H9 (cell line): Measurements from ENCODE around the gene ANKS1B. TPM values are rescaled to one million over a fixed set of nuclear protein-coding genes. Genes with fewer than 3 reads are reported as not detected.

Source experiments
- DNase-seq: peaks from one replicate; pipeline ENCODE4 v3.0.0-alpha.2; 2017
- H2AFZ ChIP-seq: one replicate; pipeline ENCODE4 v1.6.1; 2013; ENCODE audit warnings: mild to moderate bottlenecking, low read length, control low read depth, moderate library complexity
- H2AK5ac ChIP-seq: 2 replicates; pipeline ENCODE4 v1.6.1; 2013; ENCODE audit warnings: low read length, control low read depth, mixed read lengths; ENCODE audit not compliant: insufficient read length
- H2BK120ac ChIP-seq: one replicate; pipeline ENCODE4 v1.6.1; 2013; ENCODE audit warnings: low read depth, mild to moderate bottlenecking, low read length, control low read depth, inconsistent platforms; ENCODE audit not compliant: poor library complexity, severe bottlenecking
- H2BK12ac ChIP-seq: 2 replicates; pipeline ENCODE4 v1.6.1; 2013; ENCODE audit warnings: low read length, control low read depth, mixed read lengths, low read depth; ENCODE audit not compliant: insufficient read length
- H2BK15ac ChIP-seq: 2 replicates; pipeline ENCODE4 v1.6.1; 2013; ENCODE audit warnings: low read depth, low read length, control low read depth
- H2BK20ac ChIP-seq: one replicate; pipeline ENCODE4 v1.6.1; 2013; ENCODE audit warnings: low read depth, mild to moderate bottlenecking, low read length, control low read depth, inconsistent platforms; ENCODE audit not compliant: poor library complexity, severe bottlenecking
- H2BK5ac ChIP-seq: 2 replicates; pipeline ENCODE4 v1.6.1; 2013; ENCODE audit warnings: low read length, control low read depth, mixed read lengths; ENCODE audit not compliant: insufficient read length
- H3K14ac ChIP-seq: 2 replicates; pipeline ENCODE4 v1.6.1; 2013; ENCODE audit warnings: low read length, control low read depth; ENCODE audit not compliant: insufficient read depth
- H3K18ac ChIP-seq: 2 replicates; pipeline ENCODE4 v1.6.1; 2013; ENCODE audit warnings: low read depth, mild to moderate bottlenecking, mixed read lengths, low read length, control low read depth; ENCODE audit not compliant: insufficient read length
- H3K23ac ChIP-seq: 2 replicates; pipeline ENCODE4 v1.6.1; 2013; ENCODE audit warnings: low read length, control low read depth, mixed read lengths, low read depth; ENCODE audit not compliant: insufficient read length
- H3K23me2 ChIP-seq: 2 replicates; pipeline ENCODE4 v1.6.1; 2013; ENCODE audit warnings: low read depth, mild to moderate bottlenecking, mixed read lengths, low read length, control low read depth; ENCODE audit not compliant: insufficient read length, poor library complexity, severe bottlenecking
- H3K27ac ChIP-seq: 2 replicates; pipeline ENCODE4 v1.5.1; 2013; ENCODE audit warnings: low read length, control low read depth, mixed read lengths, low read depth; ENCODE audit not compliant: insufficient read length
- H3K27me3 ChIP-seq: 2 replicates; pipeline ENCODE4 v1.6.1; 2013; ENCODE audit warnings: low read length, control low read depth, inconsistent platforms; ENCODE audit not compliant: insufficient read depth
- H3K4ac ChIP-seq: 2 replicates; pipeline ENCODE4 v1.6.1; 2013; ENCODE audit warnings: low read depth, mild to moderate bottlenecking, control low read depth, inconsistent platforms, low read length, moderate library complexity
- H3K4me1 ChIP-seq: 2 replicates; pipeline ENCODE4 v1.6.1; 2013; ENCODE audit warnings: low read length, control low read depth, inconsistent platforms; ENCODE audit not compliant: insufficient read depth
- H3K4me2 ChIP-seq: 2 replicates; pipeline ENCODE4 v1.6.1; 2013; ENCODE audit warnings: low read length, control low read depth, mixed read lengths; ENCODE audit not compliant: insufficient read length, insufficient read depth
- H3K56ac ChIP-seq: 2 replicates; pipeline ENCODE4 v1.6.1; 2013; ENCODE audit warnings: low read depth, mild to moderate bottlenecking, mixed read lengths, low read length, control low read depth; ENCODE audit not compliant: insufficient read length
- H3K79me1 ChIP-seq: 2 replicates; pipeline ENCODE4 v1.6.1; 2013; ENCODE audit warnings: low read depth, mild to moderate bottlenecking, moderate library complexity, low read length, control low read depth, inconsistent platforms; ENCODE audit not compliant: insufficient read depth, poor library complexity, severe bottlenecking
- H3K79me2 ChIP-seq: 2 replicates; pipeline ENCODE4 v1.6.1; 2013; ENCODE audit warnings: low read length, control low read depth, inconsistent platforms; ENCODE audit not compliant: insufficient read depth
- H3K9ac ChIP-seq: 2 replicates; pipeline ENCODE4 v1.6.1; 2013; ENCODE audit warnings: low read length, control low read depth, mixed read lengths; ENCODE audit not compliant: insufficient read length; ENCODE audit errors: extremely low read depth
- H3K9me3 ChIP-seq: one replicate; pipeline ENCODE4 v1.6.1; 2013; ENCODE audit warnings: low read depth, low read length, inconsistent platforms; ENCODE audit not compliant: control insufficient read depth
- H3T11ph ChIP-seq: one replicate; pipeline ENCODE4 v1.6.1; 2013; ENCODE audit warnings: mild to moderate bottlenecking, low read length, control low read depth, inconsistent platforms
- H4K20me1 ChIP-seq: one replicate; pipeline ENCODE4 v1.6.1; 2013; ENCODE audit not compliant: control insufficient read depth, insufficient read length, insufficient read depth
- H4K5ac ChIP-seq: 2 replicates; pipeline ENCODE4 v1.6.1; 2013; ENCODE audit warnings: low read depth, mild to moderate bottlenecking, mixed read lengths, low read length, control low read depth; ENCODE audit not compliant: insufficient read length
- H4K8ac ChIP-seq: replicated peaks from 2 replicates; pipeline ENCODE4 v1.6.1; 2013; ENCODE audit warnings: low read length, control low read depth, mixed read lengths, low read depth; ENCODE audit not compliant: insufficient read length
- H4K91ac ChIP-seq: 2 replicates; pipeline ENCODE4 v1.6.1; 2013; ENCODE audit warnings: low read depth, mild to moderate bottlenecking, moderate library complexity, mixed read lengths, low read length, control low read depth; ENCODE audit not compliant: insufficient read length
- H3K27ac Mint-ChIP-seq, 3 experiments: 2 replicates in 2 of 3; 3 replicates in 1 of 3; pipeline ENCODE4 v1.8.0; 2020 to 2021; ENCODE audit warnings: mixed read lengths in 3 of 3, mild to moderate bottlenecking in 1 of 3, moderate library complexity in 1 of 3
- H3K27me3 Mint-ChIP-seq: 2 replicates; pipeline ENCODE4 v1.8.0; 2021; ENCODE audit warnings: low read depth, mild to moderate bottlenecking, moderate library complexity, mixed read lengths
- H3K36me3 Mint-ChIP-seq, 3 experiments: 2 replicates in 2 of 3; 3 replicates in 1 of 3; pipeline ENCODE4 v1.8.0; 2020 to 2021; ENCODE audit warnings: low read depth in 3 of 3, mixed read lengths in 3 of 3; ENCODE audit not compliant: insufficient read depth in 1 of 3
- H3K4me1 Mint-ChIP-seq, 2 experiments: 2 replicates each; pipeline ENCODE4 v1.8.0; 2020; ENCODE audit warnings: mixed read lengths in 2 of 2
- H3K4me3 Mint-ChIP-seq, 2 experiments: 2 replicates in 1 of 2; 3 replicates in 1 of 2; pipeline ENCODE4 v1.8.0; 2020 to 2021; ENCODE audit warnings: mild to moderate bottlenecking in 2 of 2, mixed read lengths in 2 of 2, moderate library complexity in 1 of 2
- H3K9me3 Mint-ChIP-seq, 2 experiments: 2 replicates in 1 of 2; 3 replicates in 1 of 2; pipeline ENCODE4 v1.8.0; 2020; ENCODE audit warnings: mild to moderate bottlenecking in 2 of 2, mixed read lengths in 2 of 2, moderate library complexity in 1 of 2
- WGBS: extraction: QIAGEN DNeasy Blood & Tissue Kit; methylation state at CpG from one replicate; pipeline ENCODE4 v1.1.7; 2013; ENCODE audit warnings: missing lambda C conversion rate, low lambda C conversion rate, mixed read lengths; ENCODE audit not compliant: insufficient read length; ENCODE audit errors: extremely low coverage; 5-methylcytosine and 5-hydroxymethylcytosine counted together
- total RNA-seq: library from RNA; stranded (reverse); gene quantifications from 2 replicates; pipeline ENCODE4 v1.2.1, GENCODE V29; 2021
- TF ChIP-seq, protein P1 (sequence below): fragments of 200-600 bp; sonication (generic); conservative IDR thresholded peaks from 3 replicates; pipeline ENCODE4 v1.8.0; 2021; ENCODE audit warnings: antibody characterized with exemption, mild to moderate bottlenecking

The ANKS1B gene
- total RNA-seq, 1 experiment from 2014 or later = 4.1 TPM

- H2BK120ac ChIP-seq = no peak overlapping the region
- H2AK5ac ChIP-seq = no peak overlapping the region
- no peak overlapping the region for H3K4ac ChIP-seq
- no peak overlapping the region for H3K23ac ChIP-seq
- peaks cover 5 to 12% of the 10 kb centered on the region in 2 experiments; a peak in 3 of 4 replicates for H3K4me1 Mint-ChIP-seq
- H3K27ac ChIP-seq = no peak overlapping the region
- H2BK12ac ChIP-seq = no peak overlapping the region
- H3K27me3 Mint-ChIP-seq = peaks cover 8% of the 10 kb centered on the region; the same call in 1 of the 2 replicates
- H3K9ac ChIP-seq = no peak overlapping the region
- H3K4me1 ChIP-seq = no peaks in the 10 kb centered on the region
- H3K27ac Mint-ChIP-seq = no peak overlapping the region
- H3K27me3 ChIP-seq = no peaks in the 10 kb centered on the region
- no peak overlapping the region for H3T11ph ChIP-seq
- H3K23me2 ChIP-seq = no peaks in the 10 kb centered on the region
- H2AFZ ChIP-seq = no peak overlapping the region
- no peak overlapping the region for H4K91ac ChIP-seq
- H2BK20ac ChIP-seq = no peak overlapping the region
- no peak overlapping the region for H2BK5ac ChIP-seq
- H4K5ac ChIP-seq = no peak overlapping the region
- H3K56ac ChIP-seq = no peak overlapping the region
- H3K79me1 ChIP-seq = no peaks in the 10 kb centered on the region
- no peaks in the 10 kb centered on the region for H4K20me1 ChIP-seq
- H4K8ac ChIP-seq = no peak overlapping the region
- no peak for DNase-seq
- TF ChIP-seq, protein P1, sequence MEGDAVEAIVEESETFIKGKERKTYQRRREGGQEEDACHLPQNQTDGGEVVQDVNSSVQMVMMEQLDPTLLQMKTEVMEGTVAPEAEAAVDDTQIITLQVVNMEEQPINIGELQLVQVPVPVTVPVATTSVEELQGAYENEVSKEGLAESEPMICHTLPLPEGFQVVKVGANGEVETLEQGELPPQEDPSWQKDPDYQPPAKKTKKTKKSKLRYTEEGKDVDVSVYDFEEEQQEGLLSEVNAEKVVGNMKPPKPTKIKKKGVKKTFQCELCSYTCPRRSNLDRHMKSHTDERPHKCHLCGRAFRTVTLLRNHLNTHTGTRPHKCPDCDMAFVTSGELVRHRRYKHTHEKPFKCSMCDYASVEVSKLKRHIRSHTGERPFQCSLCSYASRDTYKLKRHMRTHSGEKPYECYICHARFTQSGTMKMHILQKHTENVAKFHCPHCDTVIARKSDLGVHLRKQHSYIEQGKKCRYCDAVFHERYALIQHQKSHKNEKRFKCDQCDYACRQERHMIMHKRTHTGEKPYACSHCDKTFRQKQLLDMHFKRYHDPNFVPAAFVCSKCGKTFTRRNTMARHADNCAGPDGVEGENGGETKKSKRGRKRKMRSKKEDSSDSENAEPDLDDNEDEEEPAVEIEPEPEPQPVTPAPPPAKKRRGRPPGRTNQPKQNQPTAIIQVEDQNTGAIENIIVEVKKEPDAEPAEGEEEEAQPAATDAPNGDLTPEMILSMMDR = no peak
- no peak overlapping the region for H3K18ac ChIP-seq
- H3K9me3 ChIP-seq = peaks cover 10% of the 10 kb centered on the region
- WGBS = no CpG with 5 or more reads among the region's 1 CpG
- H3K4me2 ChIP-seq = no peak overlapping the region
- H3K4me3 Mint-ChIP-seq = no peak overlapping the region
- H3K79me2 ChIP-seq = no peaks in the 10 kb centered on the region
- no peak overlapping the region for H2BK15ac ChIP-seq
- H3K9me3 Mint-ChIP-seq = peaks cover 9 to 18% of the 10 kb centered on the region in 2 experiments; a peak in 4 of 5 replicates
- no peak overlapping the region for H3K14ac ChIP-seq
- H3K36me3 Mint-ChIP-seq = peaks cover 0 to 7% (median 3%) of the 10 kb centered on the region in 3 experiments; a peak in 2 of 7 replicates
These were observed 963.9 kb downstream of the ANKS1B start for GRCh38 chr12:99020871-99021270.
